Right renal pelvis (tissue), 4 donors: ENCODE data around the gene IDUA. TPM values are rescaled to one million over a fixed set of nuclear protein-coding genes. Genes with fewer than 3 reads are reported as not detected.
"Not testable (repeated sequence)": the region's sequence is repeated elsewhere in the genome, so short reads cannot be mapped to it uniquely, and the experiment has no call there.

Experiments used
- DNase-seq, 4 donors: peaks; one replicate each; pipeline ENCODE4 v3.0.0-alpha.2; 2013; ENCODE audit warnings: low read depth in 4 of 4, low spot score in 3 of 4, missing footprints in 1 of 4
- polyA plus RNA-seq, 4 donors: library from polyadenylated mRNA; unstranded; fragments of 120-200 nt; gene quantifications; one replicate each; pipeline ENCODE4 v1.2.1, GENCODE V29; 2013; ENCODE audit not compliant: insufficient read length in 4 of 4

IDUA gene
- polyA plus RNA-seq, 4 donors: 10.2 to 19.2 (median 12.9) TPM

GRCh38 chr4:999240-999863 is 12.5 kb downstream of the IDUA start:
- not testable (repeated sequence) for DNase-seq

GRCh38 chr4:999882-1000425 is 13.1 kb downstream of the IDUA start:
- DNase-seq: no peak

- no peak for DNase-seq
Observed at GRCh38 chr4:1000686-1001260, 13.9 kb downstream of the IDUA start.

GRCh38 chr4:1001561-1002130 is 14.8 kb downstream of the IDUA start:
- no peak for DNase-seq

GRCh38 chr4:1002131-1002630 is 15.3 kb downstream of the IDUA start:
- DNase-seq: no peak

GRCh38 chr4:1002631-1003251 is 15.9 kb downstream of the IDUA start:
- no peak for DNase-seq

- no peak for DNase-seq
Observed at GRCh38 chr4:1003271-1004070, 16.6 kb downstream of the IDUA start.

- DNase-seq: no peak
Observed at GRCh38 chr4:1004071-1004418, 17.2 kb downstream of the IDUA start.

GRCh38 chr4:1004557-1005485 is 18.0 kb downstream of the IDUA start:
- DNase-seq: no peak

GRCh38 chr4:1006856-1007255 is 20.0 kb downstream of the IDUA start:
- DNase-seq: no peak

- DNase-seq: no peak
Observed at GRCh38 chr4:1008840-1009541, 22.1 kb downstream of the IDUA start.

GRCh38 chr4:1009542-1010394 is 22.9 kb downstream of the IDUA start:
- no peak for DNase-seq

- DNase-seq: no peak
Observed at GRCh38 chr4:1010395-1011021, 23.7 kb downstream of the IDUA start.

GRCh38 chr4:1011022-1011665 is 24.3 kb downstream of the IDUA start, which contains the start of gene FGFRL1:
Gene FGFRL1, plus strand, starts transcription at chr4:1011626. Its CDS starts 860 bp downstream, at chr4:1012486.
- peak in 3 of 4 donors; percentile 72 to 77 (median 74) for DNase-seq

GRCh38 chr4:1011666-1012033 is 24.8 kb downstream of the IDUA start:
- no peak for DNase-seq

GRCh38 chr4:1012034-1012739 is 25.3 kb downstream of the IDUA start:
- DNase-seq: no peak
